GM20000 (cell line): ENCODE results near the gene BOLA2B.
"Not testable (repeated sequence)": the region's sequence is repeated elsewhere in the genome, so short reads cannot be mapped to it uniquely, and the experiment has no call there.

ENCODE experiments used
- DNase-seq: peaks from one replicate; pipeline ENCODE4 v3.0.0; 2012; ENCODE audit warnings: low spot score
- CTCF ChIP-seq: IDR thresholded peaks from 2 replicates; pipeline ENCODE4 v1.5.1; 2012; ENCODE audit warnings: mild to moderate bottlenecking, control low read depth; ENCODE audit errors: extremely low read depth, missing control alignments

BOLA2B gene

GRCh38 chr16:30193615-30194014 is at the start of gene BOLA2B, which contains the start of gene SLX1A:
TSS of gene BOLA2B (minus strand) at chr16:30193666. CDS start at chr16:30193595, 71 bp downstream.
TSS of gene SLX1A (plus strand) at chr16:30193875. CDS start at chr16:30194085, 210 bp downstream.
- not testable (repeated sequence) for DNase-seq

- not testable (repeated sequence) for DNase-seq
Observed at GRCh38 chr16:30217082-30217481, 23.6 kb upstream of the BOLA2B start.

- DNase-seq = not testable (repeated sequence)
Observed at GRCh38 chr16:30211414-30211813, 17.9 kb upstream of the BOLA2B start.

- not testable (repeated sequence) for DNase-seq
Observed at GRCh38 chr16:30209032-30209431, 15.6 kb upstream of the BOLA2B start.

GRCh38 chr16:30207063-30207704 is 13.7 kb upstream of the BOLA2B start:
- DNase-seq = not testable (repeated sequence)

- not testable (repeated sequence) for DNase-seq
Observed at GRCh38 chr16:30206252-30206651, 12.8 kb upstream of the BOLA2B start.

GRCh38 chr16:30205541-30206236 is 12.2 kb upstream of the BOLA2B start:
- DNase-seq = not testable (repeated sequence)

- not testable (repeated sequence) for DNase-seq
Observed at GRCh38 chr16:30199608-30200343, 6.3 kb upstream of the BOLA2B start.

- not testable (repeated sequence) for DNase-seq
Observed at GRCh38 chr16:30199049-30199448, 5.6 kb upstream of the BOLA2B start, which contains the start of gene SULT1A3. TSS of gene SULT1A3 (plus strand) at chr16:30199255. CDS start at chr16:30200729, 1,474 bp downstream.

GRCh38 chr16:30197001-30197400 is 3.5 kb upstream of the BOLA2B start:
- DNase-seq = not testable (repeated sequence)

- DNase-seq = not testable (repeated sequence)
Observed at GRCh38 chr16:30194172-30194925, 883 bp upstream of the BOLA2B start.

GRCh38 chr16:30193098-30193497 is 368 bp downstream of the BOLA2B start:
- DNase-seq = not testable (repeated sequence)

- DNase-seq = not testable (repeated sequence)
Observed at GRCh38 chr16:30191158-30191557, 2.3 kb downstream of the BOLA2B start.

GRCh38 chr16:30187971-30188561 is 5.4 kb downstream of the BOLA2B start:
- DNase-seq = no peak

More at GRCh38 chr16:30187971-30188561, 5.4 kb downstream of the BOLA2B start:
- TF ChIP-seq CTCF = no peak
